GM23338 (cell line): ENCODE measurements around the gene ERGIC2.

Experiments
- CREB1 ChIP-seq: fragments of 250-450 bp; sonication (Bioruptor Pico); IDR thresholded peaks from 2 replicates; pipeline ENCODE4 v1.5.0; 2020; ENCODE audit warnings: low read depth, mild to moderate bottlenecking, moderate library complexity
- TF ChIP-seq, protein P1 (sequence below), 2 experiments: fragments of 200-600 bp in 1 of 2; sonication (generic) in 1 of 2; conservative IDR thresholded peaks; 2 replicates each; pipeline versions ENCODE4 v1.5.1 to v1.6.1; 2016 to 2017; ENCODE audit warnings: antibody characterized with exemption in 2 of 2, low read depth in 2 of 2, mild to moderate bottlenecking in 2 of 2, moderate library complexity in 1 of 2
- TF ChIP-seq, protein P2 (sequence below): IDR thresholded peaks from one replicate; pipeline ENCODE4 v1.6.1; 2018; ENCODE audit warnings: antibody characterized with exemption; ENCODE audit not compliant: unreplicated experiment

DNA sequence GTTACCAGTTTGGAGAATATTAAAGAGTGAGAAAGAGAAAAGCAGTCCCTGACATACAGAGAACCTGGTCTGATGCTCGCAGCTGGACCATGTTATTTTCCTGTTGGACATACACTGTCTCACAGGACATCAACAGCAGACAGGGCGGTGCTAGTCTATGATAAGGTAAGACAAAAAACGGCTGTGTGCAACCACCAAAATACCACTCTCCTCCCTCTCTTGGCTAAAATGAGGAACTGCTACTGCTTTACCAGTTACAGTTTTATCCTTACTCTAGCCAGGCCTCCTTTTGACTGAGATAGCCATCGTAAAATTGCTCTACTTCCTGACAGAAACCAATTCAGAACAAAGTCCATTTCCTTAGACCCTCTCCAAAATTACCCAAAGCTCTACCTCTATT is 47.0 kb upstream of the ERGIC2 start:
- TF ChIP-seq, protein P1, sequence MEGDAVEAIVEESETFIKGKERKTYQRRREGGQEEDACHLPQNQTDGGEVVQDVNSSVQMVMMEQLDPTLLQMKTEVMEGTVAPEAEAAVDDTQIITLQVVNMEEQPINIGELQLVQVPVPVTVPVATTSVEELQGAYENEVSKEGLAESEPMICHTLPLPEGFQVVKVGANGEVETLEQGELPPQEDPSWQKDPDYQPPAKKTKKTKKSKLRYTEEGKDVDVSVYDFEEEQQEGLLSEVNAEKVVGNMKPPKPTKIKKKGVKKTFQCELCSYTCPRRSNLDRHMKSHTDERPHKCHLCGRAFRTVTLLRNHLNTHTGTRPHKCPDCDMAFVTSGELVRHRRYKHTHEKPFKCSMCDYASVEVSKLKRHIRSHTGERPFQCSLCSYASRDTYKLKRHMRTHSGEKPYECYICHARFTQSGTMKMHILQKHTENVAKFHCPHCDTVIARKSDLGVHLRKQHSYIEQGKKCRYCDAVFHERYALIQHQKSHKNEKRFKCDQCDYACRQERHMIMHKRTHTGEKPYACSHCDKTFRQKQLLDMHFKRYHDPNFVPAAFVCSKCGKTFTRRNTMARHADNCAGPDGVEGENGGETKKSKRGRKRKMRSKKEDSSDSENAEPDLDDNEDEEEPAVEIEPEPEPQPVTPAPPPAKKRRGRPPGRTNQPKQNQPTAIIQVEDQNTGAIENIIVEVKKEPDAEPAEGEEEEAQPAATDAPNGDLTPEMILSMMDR (conservative IDR thresholded peaks at IDR 0.05; ENCODE audit: low read depth in 2 of 2): peak; percentile 34 to 42
- no peak for TF ChIP-seq CREB1 (CRISPR knock-in tag)
- TF ChIP-seq, protein P2, sequence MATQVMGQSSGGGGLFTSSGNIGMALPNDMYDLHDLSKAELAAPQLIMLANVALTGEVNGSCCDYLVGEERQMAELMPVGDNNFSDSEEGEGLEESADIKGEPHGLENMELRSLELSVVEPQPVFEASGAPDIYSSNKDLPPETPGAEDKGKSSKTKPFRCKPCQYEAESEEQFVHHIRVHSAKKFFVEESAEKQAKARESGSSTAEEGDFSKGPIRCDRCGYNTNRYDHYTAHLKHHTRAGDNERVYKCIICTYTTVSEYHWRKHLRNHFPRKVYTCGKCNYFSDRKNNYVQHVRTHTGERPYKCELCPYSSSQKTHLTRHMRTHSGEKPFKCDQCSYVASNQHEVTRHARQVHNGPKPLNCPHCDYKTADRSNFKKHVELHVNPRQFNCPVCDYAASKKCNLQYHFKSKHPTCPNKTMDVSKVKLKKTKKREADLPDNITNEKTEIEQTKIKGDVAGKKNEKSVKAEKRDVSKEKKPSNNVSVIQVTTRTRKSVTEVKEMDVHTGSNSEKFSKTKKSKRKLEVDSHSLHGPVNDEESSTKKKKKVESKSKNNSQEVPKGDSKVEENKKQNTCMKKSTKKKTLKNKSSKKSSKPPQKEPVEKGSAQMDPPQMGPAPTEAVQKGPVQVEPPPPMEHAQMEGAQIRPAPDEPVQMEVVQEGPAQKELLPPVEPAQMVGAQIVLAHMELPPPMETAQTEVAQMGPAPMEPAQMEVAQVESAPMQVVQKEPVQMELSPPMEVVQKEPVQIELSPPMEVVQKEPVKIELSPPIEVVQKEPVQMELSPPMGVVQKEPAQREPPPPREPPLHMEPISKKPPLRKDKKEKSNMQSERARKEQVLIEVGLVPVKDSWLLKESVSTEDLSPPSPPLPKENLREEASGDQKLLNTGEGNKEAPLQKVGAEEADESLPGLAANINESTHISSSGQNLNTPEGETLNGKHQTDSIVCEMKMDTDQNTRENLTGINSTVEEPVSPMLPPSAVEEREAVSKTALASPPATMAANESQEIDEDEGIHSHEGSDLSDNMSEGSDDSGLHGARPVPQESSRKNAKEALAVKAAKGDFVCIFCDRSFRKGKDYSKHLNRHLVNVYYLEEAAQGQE: no peak
